ACC112 (cell line): Measurements from ENCODE around the gene CHCHD5.
"Not testable (repeated sequence)": the region's sequence is repeated elsewhere in the genome, so short reads cannot be mapped to it uniquely, and the experiment has no call there.

Experiments
- H2AFZ ChIP-seq: fragments of 200-600 bp; sonication (generic); one replicate; pipeline ENCODE4 v1.6.0; 2017; ENCODE audit warnings: antibody characterized with exemption, low read length; ENCODE audit not compliant: unreplicated experiment
- H3K27ac ChIP-seq: fragments of 200-600 bp; sonication (generic); 2 replicates; pipeline ENCODE4 v1.5.1; 2014; ENCODE audit warnings: low read depth, mild to moderate bottlenecking, antibody characterized with exemption, low read length, moderate library complexity
- H3K27me3 ChIP-seq: fragments of 200-600 bp; sonication (generic); 2 replicates; pipeline ENCODE4 v1.6.1; 2014; ENCODE audit warnings: mild to moderate bottlenecking, antibody characterized with exemption, low read length, moderate library complexity, mixed read lengths; ENCODE audit not compliant: insufficient read depth
- H3K36me3 ChIP-seq: fragments of 200-600 bp; sonication (generic); 2 replicates; pipeline ENCODE4 v1.6.1; 2016; ENCODE audit warnings: mild to moderate bottlenecking, antibody characterized with exemption, low read length, moderate library complexity, mixed read lengths; ENCODE audit not compliant: insufficient read depth
- H3K4me1 ChIP-seq: fragments of 200-600 bp; sonication (generic); one replicate; pipeline ENCODE4 v1.6.1; 2016; ENCODE audit warnings: low read length, mixed read lengths; ENCODE audit not compliant: insufficient read depth, unreplicated experiment, control insufficient read depth
- H3K4me3 ChIP-seq: fragments of 200-600 bp; sonication (generic); 2 replicates; pipeline ENCODE4 v1.5.1; 2014; ENCODE audit warnings: mild to moderate bottlenecking, low read depth, low read length
- H3K79me2 ChIP-seq: fragments of 200-600 bp; sonication (generic); one replicate; pipeline ENCODE4 v1.6.0; 2016; ENCODE audit warnings: low read length; ENCODE audit not compliant: control insufficient read depth, unreplicated experiment, insufficient read depth

Gene CHCHD5

GRCh38 chr2:112566104-112566503, 18.3 kb upstream of the CHCHD5 start:
- Histone ChIP-seq H3K36me3 (peaks cover 40% of the 10 kb centered on the region), H2AFZ (no peak overlapping the region), H3K4me1 (no peaks in the 10 kb centered on the region), H3K27me3 (no peaks in the 10 kb centered on the region), H3K4me3 (no peak overlapping the region), H3K27ac (no peak overlapping the region), H3K79me2 (no peaks in the 10 kb centered on the region)

DNA sequence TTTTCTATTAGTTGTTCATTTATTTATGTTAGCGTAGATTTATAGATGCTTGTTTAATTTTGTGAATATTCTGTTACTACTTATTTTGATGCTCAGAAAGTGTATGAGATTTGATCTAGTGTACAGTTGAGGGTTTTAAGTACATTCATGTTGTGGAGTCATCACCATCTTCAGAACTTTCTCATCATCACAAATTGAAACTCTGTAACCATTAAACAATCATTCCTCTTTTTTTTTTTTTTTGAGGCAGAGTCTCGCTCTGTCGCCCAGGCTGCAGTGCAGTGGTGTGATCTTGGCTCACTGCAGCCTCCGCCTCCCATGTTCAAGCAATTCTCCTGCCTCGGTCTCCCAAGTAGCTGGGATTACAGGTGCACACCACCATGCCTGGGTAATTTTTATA, 17.9 kb upstream of the CHCHD5 start:
- H3K79me2 ChIP-seq, H3K27ac ChIP-seq, H3K4me1 ChIP-seq, H3K27me3 ChIP-seq, H3K4me3 ChIP-seq, H2AFZ ChIP-seq: not testable (repeated sequence)
- H3K36me3 ChIP-seq = peaks cover 40% of the 10 kb centered on the region

- Histone ChIP-seq H3K4me1 (no peaks in the 10 kb centered on the region), H3K27ac (no peak overlapping the region), H3K4me3 (no peak overlapping the region), H2AFZ (no peak overlapping the region), H3K79me2 (no peaks in the 10 kb centered on the region), H3K36me3 (peaks cover 58% of the 10 kb centered on the region), H3K27me3 (no peaks in the 10 kb centered on the region)
Observed at GRCh38 chr2:112572005-112572404, 12.4 kb upstream of the CHCHD5 start.

- no peaks in the 10 kb centered on the region for H3K27me3 ChIP-seq
- H3K79me2 ChIP-seq = no peaks in the 10 kb centered on the region
- peaks cover 18% of the 10 kb centered on the region for H3K36me3 ChIP-seq
- H3K4me3 ChIP-seq = no peak overlapping the region
- peaks cover 6% of the 10 kb centered on the region for H3K4me1 ChIP-seq
- no peak overlapping the region for H2AFZ ChIP-seq
- H3K27ac ChIP-seq = no peak overlapping the region
Observed at GRCh38 chr2:112577756-112578155, 6.7 kb upstream of the CHCHD5 start.

GRCh38 chr2:112579241-112579640, 5.2 kb upstream of the CHCHD5 start:
- H3K27me3 ChIP-seq = no peaks in the 10 kb centered on the region
- H3K27ac ChIP-seq = no peak overlapping the region

GRCh38 chr2:112580084-112580483, 4.3 kb upstream of the CHCHD5 start:
- Histone ChIP-seq H3K27me3 (no peaks in the 10 kb centered on the region), H2AFZ (no peak overlapping the region), H3K4me1 (peaks cover 17% of the 10 kb centered on the region), H3K79me2 (no peaks in the 10 kb centered on the region), H3K4me3 (no peak overlapping the region), H3K36me3 (peaks cover 8% of the 10 kb centered on the region; the same call in 1 of the 2 replicates), H3K27ac (no peak overlapping the region)

More at GRCh38 chr2:112579241-112579640, 5.2 kb upstream of the CHCHD5 start:
- Histone ChIP-seq H3K4me3 (no peak overlapping the region), H3K79me2 (no peaks in the 10 kb centered on the region), H3K36me3 (peaks cover 13% of the 10 kb centered on the region), H3K4me1 (peaks cover 14% of the 10 kb centered on the region), H2AFZ (no peak overlapping the region)

DNA sequence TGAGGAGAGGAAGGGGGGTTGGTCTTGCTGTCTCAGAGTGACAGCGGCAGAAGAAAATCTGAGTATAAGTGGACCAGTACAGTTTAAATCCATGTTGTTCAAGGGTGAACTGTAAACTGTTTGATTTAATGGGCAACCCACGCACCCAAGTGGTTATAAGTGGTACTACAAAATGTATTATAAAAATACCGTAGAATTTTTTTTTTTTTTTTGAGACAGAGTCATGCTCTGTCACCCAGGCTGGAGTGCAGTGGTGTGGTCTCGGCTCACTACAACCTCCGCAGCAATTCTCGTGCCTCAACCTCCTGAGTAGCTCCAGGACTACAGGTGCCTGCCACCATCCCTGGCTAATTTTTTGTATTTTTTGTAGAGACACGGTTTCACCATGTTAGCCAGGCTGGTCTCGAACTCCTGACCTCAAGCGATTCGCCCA, 2.1 kb upstream of the CHCHD5 start:
- H3K27me3 ChIP-seq = no peaks in the 10 kb centered on the region
- H3K4me1 ChIP-seq = peaks cover 22% of the 10 kb centered on the region
- no peaks in the 10 kb centered on the region for H3K36me3 ChIP-seq
- no peak overlapping the region for H3K4me3 ChIP-seq
- no peak overlapping the region for H3K27ac ChIP-seq
- no peaks in the 10 kb centered on the region for H3K79me2 ChIP-seq
- H2AFZ ChIP-seq = no peak overlapping the region

GRCh38 chr2:112583497-112584133, 794 bp upstream of the CHCHD5 start:
- H3K27me3 ChIP-seq = no peaks in the 10 kb centered on the region
- peaks cover 22% of the 10 kb centered on the region for H3K4me1 ChIP-seq
- H3K36me3 ChIP-seq = no peaks in the 10 kb centered on the region
- no peaks in the 10 kb centered on the region for H3K79me2 ChIP-seq
- peak overlapping the region; percentile 89 for H2AFZ ChIP-seq
- H3K4me3 ChIP-seq = peak overlapping the region; percentile 90
- H3K27ac ChIP-seq = peak overlapping the region; percentile 96

DNA sequence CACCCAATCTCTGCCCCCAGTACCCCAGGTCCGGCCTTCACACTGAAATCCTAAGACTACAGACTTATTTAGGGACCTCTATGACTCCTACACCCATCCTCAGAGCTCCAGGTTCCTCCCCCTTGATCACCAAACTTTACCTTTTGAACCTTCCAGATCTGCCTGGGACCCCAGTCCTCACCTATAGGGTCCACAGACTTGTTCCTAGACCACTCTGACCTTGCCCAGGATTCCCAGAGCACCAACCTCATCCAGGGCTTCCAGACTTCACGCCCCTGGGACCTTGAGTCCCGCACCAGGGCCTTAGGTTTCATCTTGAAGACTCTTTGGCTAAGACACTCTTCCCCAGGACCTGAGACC, 462 bp downstream of the CHCHD5 start:
- H3K27me3 ChIP-seq = no peaks in the 10 kb centered on the region
- H3K27ac ChIP-seq = peak overlapping the region; percentile 96
- peaks cover 16% of the 10 kb centered on the region for H3K4me1 ChIP-seq
- H3K4me3 ChIP-seq = peak overlapping the region; percentile 90
- H2AFZ ChIP-seq = peak overlapping the region; percentile 84
- H3K79me2 ChIP-seq = no peaks in the 10 kb centered on the region
- H3K36me3 ChIP-seq = no peaks in the 10 kb centered on the region

- Histone ChIP-seq H3K27me3 (no peaks in the 10 kb centered on the region), H3K4me1 (peaks cover 16% of the 10 kb centered on the region), H2AFZ (no peak overlapping the region), H3K27ac (peak overlapping the region; percentile 96), H3K79me2 (no peaks in the 10 kb centered on the region), H3K36me3 (no peaks in the 10 kb centered on the region), H3K4me3 (peak overlapping the region; percentile 90)
Observed at GRCh38 chr2:112585400-112585799, 991 bp downstream of the CHCHD5 start.

DNA sequence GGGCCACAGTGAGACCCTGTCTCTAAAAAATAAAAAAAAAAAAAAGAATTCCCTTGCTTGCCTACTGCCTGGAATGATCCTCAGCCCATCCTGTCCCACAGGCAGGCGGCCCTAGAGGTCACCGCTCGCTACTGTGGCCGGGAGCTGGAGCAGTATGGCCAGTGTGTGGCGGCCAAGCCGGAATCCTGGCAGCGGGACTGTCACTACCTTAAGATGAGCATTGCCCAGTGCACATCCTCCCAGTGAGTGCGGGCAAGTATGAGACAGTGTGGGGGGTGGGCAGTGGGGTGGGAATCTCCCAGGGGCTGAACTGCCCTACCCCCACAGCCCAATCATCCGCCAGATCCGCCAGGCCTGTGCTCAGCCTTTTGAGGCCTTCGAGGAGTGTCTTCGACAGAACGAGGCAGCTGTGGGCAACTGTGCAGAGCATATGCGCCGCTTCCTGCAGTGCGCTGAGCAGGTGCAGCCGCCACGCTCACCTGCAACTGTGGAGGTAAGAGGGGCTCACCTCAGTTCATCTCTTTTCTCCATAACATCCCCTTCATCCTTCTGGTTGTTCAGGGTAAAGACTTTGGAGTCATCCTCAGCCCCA, 1.6 kb downstream of the CHCHD5 start:
- Histone ChIP-seq H3K36me3 (no peaks in the 10 kb centered on the region), H3K4me1 (peaks cover 16% of the 10 kb centered on the region), H3K79me2 (no peaks in the 10 kb centered on the region), H3K4me3 (no peak overlapping the region; the same call in 1 of the 2 replicates), H3K27ac (no peak overlapping the region), H3K27me3 (no peaks in the 10 kb centered on the region), H2AFZ (no peak overlapping the region)
